ENCODE results near the gene PARD3.

The PARD3 gene

GRCh38 chr10:34160595-34160994 lies 654.5 kb downstream of the PARD3 start:
- POLR2A ChIA-PET: no interaction called here
- no peak for DNase-seq (ENCODE audit: extremely low spot score)

DNA sequence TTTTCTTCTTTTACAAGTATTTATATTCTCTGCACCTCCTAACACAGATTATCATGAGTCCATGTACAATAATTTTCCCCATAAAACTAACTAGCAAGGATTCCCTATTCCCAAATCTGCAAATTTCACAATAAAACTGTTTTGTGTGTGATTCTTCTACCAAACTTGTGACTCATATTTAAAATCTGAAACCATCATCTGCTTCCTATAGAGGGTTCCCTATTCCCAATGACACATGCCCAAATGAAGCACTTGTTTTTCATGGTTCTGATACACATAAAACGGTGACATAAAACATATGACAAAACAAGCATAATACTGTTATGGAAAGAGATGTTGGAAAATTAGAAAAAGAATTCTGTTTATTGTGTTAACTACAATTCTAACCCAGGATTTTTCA lies 657.6 kb downstream of the PARD3 start:
- no peak for DNase-seq (ENCODE audit: extremely low spot score)
- CTCF ChIA-PET: interaction anchor here (1.0 kb wide), 1 partner anchor 32 kb away, joined by 4 read pairs; no protein-coding TSS in a partner anchor

More at GRCh38 chr10:34160595-34160994, 654.5 kb downstream of the PARD3 start:
- no peak for TF ChIP-seq HDGF (IDR thresholded peaks at IDR 0.05; ENCODE audit: borderline replicate concordance)
- CTCF ChIA-PET: no interaction called here

DNA sequence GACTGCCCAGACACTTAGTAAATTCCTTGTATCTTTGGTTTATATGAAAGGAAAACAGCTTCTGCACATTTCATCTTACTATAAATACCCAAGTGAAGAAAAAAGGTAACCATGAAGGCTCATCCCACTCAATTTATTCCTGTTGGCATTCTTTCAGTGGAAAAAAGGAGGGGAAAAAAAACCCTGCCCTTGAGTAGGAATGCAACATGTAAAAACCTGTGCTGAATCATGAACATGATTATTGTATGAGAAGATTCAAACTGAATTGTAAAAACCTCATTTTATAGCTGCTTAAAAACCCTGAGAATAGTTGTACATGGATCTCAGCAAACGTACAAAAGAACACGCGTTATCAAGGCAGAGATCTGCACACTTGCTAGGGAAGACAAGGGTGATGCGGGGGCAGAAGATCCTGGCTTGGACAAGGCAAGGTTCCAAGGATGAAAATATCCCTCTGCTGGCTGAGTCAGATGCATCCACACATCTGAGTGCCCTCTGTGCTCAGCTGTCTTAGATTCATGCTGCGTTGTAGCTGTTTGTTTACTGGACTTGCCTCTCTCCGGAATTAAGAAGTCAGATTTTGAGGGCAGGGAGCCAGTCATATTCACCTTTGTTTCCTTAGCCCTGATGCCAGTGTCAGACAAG lies 658.2 kb downstream of the PARD3 start:
- DNase-seq (ENCODE audit: extremely low spot score): no peak
- CTCF ChIA-PET: interaction anchor here (1.0 kb wide), 1 partner anchor 32 kb away, joined by 4 read pairs; no protein-coding TSS in a partner anchor

More for the DNA sequence above, 657.6 kb downstream of the PARD3 start:
- TF ChIP-seq CTBP1 (IDR thresholded peaks at IDR 0.05; ENCODE audit: borderline replicate concordance): no peak
- TF ChIP-seq ZNF384 (IDR thresholded peaks at IDR 0.05): no peak
- TF ChIP-seq ARNT (IDR thresholded peaks at IDR 0.05): no peak
- POLR2A ChIA-PET: no interaction called here

DNA sequence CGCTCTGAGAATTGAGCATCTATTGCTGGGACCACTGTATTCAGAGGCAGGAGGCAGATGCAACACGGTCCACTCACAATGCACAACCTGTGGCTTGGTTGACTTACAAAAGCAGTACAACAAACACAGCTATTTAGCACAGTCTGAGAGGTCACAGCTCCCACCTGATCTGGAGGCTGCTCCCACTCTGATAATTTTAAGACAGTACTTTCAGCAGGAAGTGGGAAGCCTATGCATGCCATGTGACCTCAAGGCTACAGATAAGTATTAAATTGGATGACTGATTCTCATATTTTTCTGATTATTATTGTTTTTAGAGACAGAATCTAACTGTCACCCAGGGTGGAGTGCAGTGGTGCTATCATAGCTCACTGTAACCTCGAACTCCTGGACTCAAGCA lies 659.3 kb downstream of the PARD3 start:
- ChIA-PET POLR2A (no interaction called here), CTCF (no interaction called here)
- TF ChIP-seq PKNOX1 (IDR thresholded peaks at IDR 0.05): no peak
- TF ChIP-seq CTBP1 (IDR thresholded peaks at IDR 0.05; ENCODE audit: borderline replicate concordance): no peak
- no peak for TF ChIP-seq TARDBP (IDR thresholded peaks at IDR 0.05)
- TF ChIP-seq ELF4 (IDR thresholded peaks at IDR 0.05): no peak
- no peak for TF ChIP-seq FOXK2 (IDR thresholded peaks at IDR 0.05)
- no peak for TF ChIP-seq SUZ12 (IDR thresholded peaks at IDR 0.05)
- no peak for TF ChIP-seq ZNF384 (IDR thresholded peaks at IDR 0.05)
- TF ChIP-seq FOXM1 (IDR thresholded peaks at IDR 0.05; ENCODE audit: borderline replicate concordance): no peak
- no peak for TF ChIP-seq ARNT (IDR thresholded peaks at IDR 0.05)
- TF ChIP-seq SP1 (IDR thresholded peaks at IDR 0.05): no peak
- no peak for TF ChIP-seq L3MBTL2 (conservative IDR thresholded peaks at IDR 0.05)
- TF ChIP-seq FOXA1 (IDR thresholded peaks at IDR 0.05): no peak
- TF ChIP-seq LEF1 (IDR thresholded peaks at IDR 0.05; ENCODE audit: borderline replicate concordance): no peak
- no peak for TF ChIP-seq NFRKB (IDR thresholded peaks at IDR 0.05)
- no peak for TF ChIP-seq BHLHE40 (IDR thresholded peaks at IDR 0.05; ENCODE audit: borderline replicate concordance)
- no peak for TF ChIP-seq HDGF (IDR thresholded peaks at IDR 0.05; ENCODE audit: borderline replicate concordance)
- DNase-seq (ENCODE audit: extremely low spot score): no peak

More for the DNA sequence above, 658.2 kb downstream of the PARD3 start:
- POLR2A ChIA-PET: no interaction called here
- TF ChIP-seq SUZ12 (IDR thresholded peaks at IDR 0.05) (no peak), ARNT (IDR thresholded peaks at IDR 0.05) (no peak), ELF4 (IDR thresholded peaks at IDR 0.05) (no peak), BHLHE40 (IDR thresholded peaks at IDR 0.05; ENCODE audit: borderline replicate concordance) (no peak), ZNF384 (IDR thresholded peaks at IDR 0.05) (no peak), FOXK2 (IDR thresholded peaks at IDR 0.05) (no peak), CTBP1 (IDR thresholded peaks at IDR 0.05; ENCODE audit: borderline replicate concordance) (no peak), L3MBTL2 (conservative IDR thresholded peaks at IDR 0.05) (no peak), FOXM1 (IDR thresholded peaks at IDR 0.05; ENCODE audit: borderline replicate concordance) (no peak), FOXA1 (IDR thresholded peaks at IDR 0.05) (no peak)

DNA sequence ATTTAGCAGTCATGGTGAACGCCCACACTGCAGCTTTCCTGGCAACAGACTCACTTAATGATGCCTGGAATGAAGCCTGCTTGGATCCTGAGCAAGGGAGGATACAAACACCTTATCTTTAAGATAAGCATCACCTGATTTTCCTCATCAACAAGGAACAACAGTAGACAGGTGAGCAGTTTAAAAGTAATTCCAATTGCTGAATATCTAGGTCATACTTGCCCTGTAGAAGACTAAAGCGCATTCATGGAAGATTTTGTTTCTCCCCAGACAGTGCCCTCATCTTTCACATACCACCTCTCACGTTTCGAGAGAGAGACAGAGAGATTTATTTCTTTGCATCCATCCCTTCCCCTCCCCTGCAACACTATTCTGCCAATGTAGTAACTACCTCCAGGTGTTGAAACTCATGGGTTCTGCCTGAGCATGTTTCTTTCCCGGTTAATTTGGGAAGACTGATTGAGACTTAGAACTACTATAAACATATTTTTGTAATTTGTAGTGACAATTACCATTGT lies 660.7 kb downstream of the PARD3 start:
- TF ChIP-seq TARDBP (IDR thresholded peaks at IDR 0.05) (no peak), FOXA1 (IDR thresholded peaks at IDR 0.05) (no peak), FOXM1 (IDR thresholded peaks at IDR 0.05; ENCODE audit: borderline replicate concordance) (no peak), ZNF384 (IDR thresholded peaks at IDR 0.05) (no peak), FOXK2 (IDR thresholded peaks at IDR 0.05) (no peak), L3MBTL2 (conservative IDR thresholded peaks at IDR 0.05) (no peak), ARNT (IDR thresholded peaks at IDR 0.05) (no peak), PKNOX1 (IDR thresholded peaks at IDR 0.05) (no peak)

DNA sequence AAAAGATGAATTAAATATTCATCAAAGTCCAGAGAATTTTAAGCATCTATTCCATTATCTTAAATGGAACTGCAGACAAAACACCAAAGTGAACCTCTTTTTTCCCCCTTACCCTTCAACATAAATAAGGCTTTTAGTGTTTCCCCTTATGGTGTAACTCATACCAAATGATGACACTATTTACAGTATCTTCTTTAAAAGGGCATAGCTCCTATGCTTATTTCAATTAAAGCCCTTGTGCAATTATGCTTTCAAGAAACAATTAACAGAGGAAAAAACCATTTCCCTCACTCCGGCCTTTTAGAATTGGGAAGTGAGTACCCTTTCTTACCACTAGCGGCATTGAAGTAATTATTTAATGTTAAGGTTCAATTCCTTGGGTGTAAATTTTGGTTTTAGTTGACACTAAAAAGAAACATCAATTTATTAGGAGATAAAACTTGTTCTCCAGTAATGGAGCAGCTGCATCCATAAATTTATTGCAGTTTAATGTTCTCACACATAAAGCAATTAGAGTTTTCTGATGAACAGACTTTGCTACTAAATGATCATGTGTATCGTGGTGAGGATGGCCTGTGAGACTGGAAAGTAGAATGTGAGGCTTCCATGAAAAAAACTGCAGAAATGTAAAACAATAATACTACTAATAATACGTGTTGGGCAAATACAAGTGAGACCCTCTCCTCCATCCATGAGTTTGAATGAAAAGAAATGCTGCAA lies 661.3 kb downstream of the PARD3 start:
- CTCF ChIA-PET: no interaction called here
- POLR2A ChIA-PET: no interaction called here
- TF ChIP-seq ARNT (IDR thresholded peaks at IDR 0.05): no peak
- TF ChIP-seq HDGF (IDR thresholded peaks at IDR 0.05; ENCODE audit: borderline replicate concordance): no peak
- no peak for TF ChIP-seq FOXA1 (IDR thresholded peaks at IDR 0.05)
- TF ChIP-seq ZNF384 (IDR thresholded peaks at IDR 0.05): no peak
- no peak for TF ChIP-seq FOXK2 (IDR thresholded peaks at IDR 0.05)
- TF ChIP-seq CTBP1 (IDR thresholded peaks at IDR 0.05; ENCODE audit: borderline replicate concordance): no peak
- no peak for DNase-seq (ENCODE audit: extremely low spot score)

More for the DNA sequence above, 660.7 kb downstream of the PARD3 start:
- POLR2A ChIA-PET: no interaction called here
- CTCF ChIA-PET: no interaction called here
- DNase-seq (ENCODE audit: extremely low spot score): no peak

DNA sequence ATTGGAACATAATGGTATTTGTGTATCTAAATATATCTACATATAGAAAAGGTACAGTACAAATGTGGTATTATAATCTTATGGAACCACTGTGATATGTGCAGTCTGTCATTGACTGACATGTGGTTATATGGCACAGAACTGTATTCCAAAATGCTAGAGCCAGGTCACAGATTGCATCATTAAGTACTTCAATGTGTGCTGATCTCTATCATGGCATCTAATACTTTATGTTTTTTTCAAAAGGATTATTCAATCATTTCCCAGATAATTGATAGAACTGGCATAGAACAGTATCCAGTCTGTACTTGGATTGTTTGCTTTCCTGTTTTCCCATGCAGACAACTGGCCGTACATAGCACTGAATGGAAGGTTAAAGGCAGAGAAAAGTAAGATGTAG lies 662.7 kb downstream of the PARD3 start:
- no peak for TF ChIP-seq CTBP1 (IDR thresholded peaks at IDR 0.05; ENCODE audit: borderline replicate concordance)
- no peak for TF ChIP-seq FOXA1 (IDR thresholded peaks at IDR 0.05)
- TF ChIP-seq FOXM1 (IDR thresholded peaks at IDR 0.05; ENCODE audit: borderline replicate concordance): no peak
- TF ChIP-seq FOXK2 (IDR thresholded peaks at IDR 0.05): no peak
- no peak for TF ChIP-seq BHLHE40 (IDR thresholded peaks at IDR 0.05; ENCODE audit: borderline replicate concordance)
- TF ChIP-seq ZNF384 (IDR thresholded peaks at IDR 0.05): no peak
- no peak for TF ChIP-seq SUZ12 (IDR thresholded peaks at IDR 0.05)
- no peak for TF ChIP-seq TARDBP (IDR thresholded peaks at IDR 0.05)
- no peak for TF ChIP-seq LEF1 (IDR thresholded peaks at IDR 0.05; ENCODE audit: borderline replicate concordance)
- no peak for TF ChIP-seq ELF4 (IDR thresholded peaks at IDR 0.05)
- TF ChIP-seq L3MBTL2 (conservative IDR thresholded peaks at IDR 0.05): no peak
- ChIA-PET POLR2A (no interaction called here), CTCF (no interaction called here)
- DNase-seq (ENCODE audit: extremely low spot score): no peak
